Pancreas (tissue), 10 donors: Measurements from ENCODE around the gene BRCA1. TPM values are rescaled to one million over a fixed set of nuclear protein-coding genes. Genes with fewer than 3 reads are reported as not detected.

Experiments used
- ATAC-seq, 4 donors: fragments of 200-7000 bp; cut with Tn5 transposase; one replicate each; pipeline versions ENCODE4 v1.8.0 to v1.9.1; 2020; ENCODE audit warnings: mild to moderate bottlenecking in 4 of 4, moderate library complexity in 4 of 4
- DNase-seq, 6 donors: peaks; one replicate each; pipeline ENCODE4 v3.0.0-alpha.2; 2020
- FAIRE-seq: peaks from 2 replicates; lab custom pipeline; 2012; peaks lifted over from hg19 to GRCh38; lab: Jason Lieb, UNC
- H3K27ac ChIP-seq, 4 donors: fragments of 200-600 bp; sonication (generic); 1 replicate in 3 of 4; 2 replicates in 1 of 4; pipeline versions ENCODE4 v1.5.0 to v1.8.0; 2020
- H3K27me3 ChIP-seq, 4 donors: fragments of 200-600 bp; one replicate each; pipeline ENCODE4 v1.8.0; 2021
- H3K36me3 ChIP-seq, 3 donors: fragments of 200-600 bp; sonication (generic) in 1 of 3; one replicate each; pipeline versions ENCODE4 v1.5.0 to v1.8.0; 2020 to 2021
- H3K4me1 ChIP-seq, 3 donors: fragments of 200-600 bp; one replicate each; pipeline ENCODE4 v1.8.0; 2021
- H3K4me3 ChIP-seq, 4 donors: fragments of 200-600 bp; sonication (generic) in 2 of 4; one replicate each; pipeline versions ENCODE4 v1.5.0 to v1.8.0; 2020 to 2021
- H3K9me3 ChIP-seq, 4 donors: fragments of 200-600 bp; one replicate each; pipeline ENCODE4 v1.8.0; 2021
- CTCF ChIP-seq, 4 donors: fragments of 200-600 bp; sonication (generic) in 3 of 4; IDR thresholded peaks; one replicate each; pipeline versions ENCODE4 v1.5.0 to v1.8.0; 2021; ENCODE audit warnings: antibody characterized with exemption in 4 of 4
- WGBS, 2 donors: extraction: QIAGEN DNeasy Blood & Tissue Kit; methylation state at CpG; one replicate each; pipeline ENCODE4 v1.1.7; 2013; 5-methylcytosine and 5-hydroxymethylcytosine counted together
- intact Hi-C, 3 donors: fragments of 100-400 bp; cut with DNase I; formaldehyde crosslinking; loops; one replicate each; pipeline versions ENCODE4 v1.11.1 to v1.14.2; 2022
- polyA plus RNA-seq, 2 donors: library from polyadenylated mRNA; stranded (reverse); fragments of 200-250 nt; gene quantifications; one replicate each; pipeline ENCODE4 v1.2.3, GENCODE V29; 2013
- total RNA-seq, 6 donors: library from RNA; stranded (reverse); fragmentation: NEBNext Ultra II Directional in 4 of 6; extraction: Animal tissue kit (Norgen Biotek cat#: 25700) in 4 of 6; gene quantifications; one replicate each; pipeline versions ENCODE4 v1.2.1 to v1.2.4, GENCODE V29; 2021 to 2023
- donor health status: healthy with polysubstance abuse.
- donor health status: DM: no; HTN: no; CAD: no; lungs with moderate emphysema.
- donor health status: DM: no; HTN: no; CAD: no.
- donor health status: control.
- donor health status: control.
- donor health status: Bipolar disorder and iron deficiency.
- donor health status: DM: yes; HTN: yes; CAD: no.
- donor health status: DM: no; HTN: no; CAD: no.
- donor health status: DM: no; HTN: no; CAD: no.
- donor health status: DM: yes; HTN: yes; CAD: no.

BRCA1 gene
- total and polyA plus RNA-seq, 8 donors = 1.1 to 4.6 (median 2.4) TPM

GRCh38 chr17:43019418-43019817 lies 105.7 kb downstream of the BRCA1 start:
- intact Hi-C loops = no loop called here
- FAIRE-seq (no peak), DNase-seq (no peak), ATAC-seq (no peak)
- TF ChIP-seq CTCF (IDR thresholded peaks at IDR 0.05) = no peak
- no peaks in the 10 kb centered on the region for H3K9me3 ChIP-seq
- 63% methylated on average over 7 of the region's 7 CpGs for WGBS, 2 donors
- peaks cover 3 to 12% (median 5%) of the 10 kb centered on the region in 3 donors for H3K4me1 ChIP-seq
- no peaks in the 10 kb centered on the region for H3K36me3 ChIP-seq
- H3K27me3 ChIP-seq = no peaks in the 10 kb centered on the region
- H3K4me3 ChIP-seq = peak overlapping the region in 1 of 4 donors; percentile 7
- peak overlapping the region in 1 of 4 donors; percentile 12 for H3K27ac ChIP-seq

- 49 to 52% methylated on average over 4 of the region's 4 CpGs for WGBS, 2 donors
- Histone ChIP-seq H3K4me1 (peaks cover 0 to 9% (median 5%) of the 10 kb centered on the region in 3 donors), H3K36me3 (no peaks in the 10 kb centered on the region), H3K4me3 (no peak overlapping the region), H3K27ac (no peak overlapping the region), H3K27me3 (no peaks in the 10 kb centered on the region), H3K9me3 (no peaks in the 10 kb centered on the region)
- TF ChIP-seq CTCF (IDR thresholded peaks at IDR 0.05) = no peak
- DNase-seq (no peak), ATAC-seq (no peak), FAIRE-seq (no peak)
- intact Hi-C loops = no loop called here
These were observed 106.2 kb downstream of the BRCA1 start for GRCh38 chr17:43018932-43019331.

GRCh38 chr17:43018008-43018853 lies 106.9 kb downstream of the BRCA1 start:
- H3K27ac ChIP-seq = no peak overlapping the region
- FAIRE-seq (no peak), DNase-seq (peak in 1 of 6 donors; percentile 21), ATAC-seq (peak in 2 of 4 donors; percentile 18 to 20)
- WGBS, 2 donors = 71% methylated on average over 19 of the region's 19 CpGs
- no peaks in the 10 kb centered on the region for H3K9me3 ChIP-seq
- H3K27me3 ChIP-seq = no peaks in the 10 kb centered on the region
- no peaks in the 10 kb centered on the region for H3K36me3 ChIP-seq
- H3K4me1 ChIP-seq = peaks cover 0 to 9% (median 5%) of the 10 kb centered on the region in 3 donors
- TF ChIP-seq CTCF (IDR thresholded peaks at IDR 0.05) = no peak
- H3K4me3 ChIP-seq = no peak overlapping the region
- intact Hi-C loops = no loop called here

- intact Hi-C loops = no loop called here
- no peak for TF ChIP-seq CTCF (IDR thresholded peaks at IDR 0.05)
- no peak overlapping the region for H3K4me3 ChIP-seq
- peak in 1 of 6 donors; percentile 62 for DNase-seq
- 87% methylated on average over 7 of the region's 7 CpGs for WGBS, 2 donors
- no peaks in the 10 kb centered on the region for H3K36me3 ChIP-seq
- H3K4me1 ChIP-seq = peaks cover 0 to 4% (median 0%) of the 10 kb centered on the region in 3 donors
- no peaks in the 10 kb centered on the region for H3K9me3 ChIP-seq
- no peak overlapping the region for H3K27ac ChIP-seq
- FAIRE-seq = no peak
- ATAC-seq = no peak
- H3K27me3 ChIP-seq = no peaks in the 10 kb centered on the region
These were observed 108.9 kb downstream of the BRCA1 start for GRCh38 chr17:43016216-43016615.

- intact Hi-C loops = no loop called here
- WGBS, 2 donors = 73 to 76% methylated on average over 9 of the region's 9 CpGs
- TF ChIP-seq CTCF (IDR thresholded peaks at IDR 0.05) = no peak
- Histone ChIP-seq H3K4me1 (peaks cover 0 to 4% (median 0%) of the 10 kb centered on the region in 3 donors), H3K36me3 (no peaks in the 10 kb centered on the region), H3K9me3 (no peaks in the 10 kb centered on the region), H3K27ac (no peak overlapping the region), H3K27me3 (no peaks in the 10 kb centered on the region), H3K4me3 (no peak overlapping the region)
- ATAC-seq = no peak
- peak in 2 of 6 donors; percentile 18 to 50 for DNase-seq
- no peak for FAIRE-seq
These were observed 109.6 kb downstream of the BRCA1 start for GRCh38 chr17:43015579-43015978.
